ENCODE measurements around the gene MRPL20.
A peak's percentile ranks its signal among the peaks of the same experiment; 100 is the strongest.

The MRPL20 gene

GRCh38 chr1:1365875-1366698, 41.0 kb downstream of the MRPL20 start (continued):
- TF ChIP-seq OSR1 (CRISPR knock-in tag; IDR thresholded peaks at IDR 0.05) = no peak
- TF ChIP-seq CSDC2 (CRISPR knock-in tag; IDR thresholded peaks at IDR 0.05) = no peak
- TF ChIP-seq ZNF8 (CRISPR knock-in tag; IDR thresholded peaks at IDR 0.05) = no peak

- no peak for ATAC-seq
- no peak for TF ChIP-seq ZNF70 (CRISPR knock-in tag; IDR thresholded peaks at IDR 0.05)
Measured at GRCh38 chr1:1364266-1364665, 42.8 kb downstream of the MRPL20 start.

- TF ChIP-seq ZFP30 (CRISPR knock-in tag; IDR thresholded peaks at IDR 0.05) = no peak
- TF ChIP-seq CREB5 (CRISPR knock-in tag; IDR thresholded peaks at IDR 0.05; ENCODE audit: low read depth) = no peak
- TF ChIP-seq POU6F1 (CRISPR knock-in tag; IDR thresholded peaks at IDR 0.05; ENCODE audit: borderline replicate concordance, low read depth) = no peak
- TF ChIP-seq ZNF70 (CRISPR knock-in tag; IDR thresholded peaks at IDR 0.05) = no peak
- no peak for TF ChIP-seq RARB (CRISPR knock-in tag; IDR thresholded peaks at IDR 0.05)
- no peak for TF ChIP-seq ZFP3 (CRISPR knock-in tag; IDR thresholded peaks at IDR 0.05)
- ATAC-seq = 0 out of 3 replicates have a peak, but pooled peaks have one; percentile 2
Measured at GRCh38 chr1:1361982-1362423, 45.1 kb downstream of the MRPL20 start.

- ATAC-seq = no peak
- TF ChIP-seq GLIS3 (CRISPR knock-in tag; IDR thresholded peaks at IDR 0.05) = no peak
- TF ChIP-seq TOX (CRISPR knock-in tag; IDR thresholded peaks at IDR 0.05; ENCODE audit: borderline replicate concordance) = no peak
- TF ChIP-seq TCF4 (CRISPR knock-in tag; IDR thresholded peaks at IDR 0.05; ENCODE audit: borderline replicate concordance) = no peak
- TF ChIP-seq ISL1 (CRISPR knock-in tag; IDR thresholded peaks at IDR 0.05) = no peak
- TF ChIP-seq ZFP3 (CRISPR knock-in tag; IDR thresholded peaks at IDR 0.05) = no peak
- no peak for TF ChIP-seq TSHZ2 (CRISPR knock-in tag; IDR thresholded peaks at IDR 0.05)
Measured at GRCh38 chr1:1361233-1361981, 45.7 kb downstream of the MRPL20 start.

- peak; percentile 86 for ATAC-seq
- TF ChIP-seq ARNTL (CRISPR knock-in tag; IDR thresholded peaks at IDR 0.05; ENCODE audit: borderline replicate concordance, low read depth) (no peak), TSHZ2 (CRISPR knock-in tag; IDR thresholded peaks at IDR 0.05) (0 out of 2 replicates have a peak, but pooled peaks have one; percentile 13), CREB5 (CRISPR knock-in tag; IDR thresholded peaks at IDR 0.05; ENCODE audit: low read depth) (no peak), ISL1 (CRISPR knock-in tag; IDR thresholded peaks at IDR 0.05) (no peak)
Measured at GRCh38 chr1:1360506-1361169, 46.5 kb downstream of the MRPL20 start.

Data from SK-N-SH treated with all-trans-retinoic acid at 6 μM for 48 hours (cell line).